ENCODE measurements around the gene CHCHD6.

GRCh38 chr3:126747768-126748167 lies 43.7 kb downstream of the CHCHD6 start:
- no peak for TF ChIP-seq POLR2AphosphoS5 (IDR thresholded peaks at IDR 0.05; ENCODE audit: low read depth, low read length)
- TF ChIP-seq REST (IDR thresholded peaks at IDR 0.05; ENCODE audit: insufficient read depth in 1 of 2, low read depth in 2 of 2, low read length in 2 of 2): no peak
- no peak for TF ChIP-seq SIN3A (IDR thresholded peaks at IDR 0.05; ENCODE audit: borderline replicate concordance, insufficient read depth, low read length)
- no peak for TF ChIP-seq TAF1 (IDR thresholded peaks at IDR 0.05; ENCODE audit: borderline replicate concordance, insufficient read depth, low read length)
